SW 1271 (cell line): ENCODE results near the gene CACNA2D3.

ENCODE experiments used
- DNase-seq, 2 experiments: peaks; one replicate each; lab custom pipeline; 2025; lab: John Stamatoyannopoulos, UW

Gene CACNA2D3

GRCh38 chr3:54745843-54746242 lies 623.5 kb downstream of the CACNA2D3 start:
- no peak for DNase-seq

- no peak for DNase-seq
Observed at GRCh38 chr3:54746722-54747121, 624.4 kb downstream of the CACNA2D3 start.

GRCh38 chr3:54755756-54756155 lies 633.4 kb downstream of the CACNA2D3 start:
- DNase-seq = no peak

GRCh38 chr3:54756330-54756731 lies 634.0 kb downstream of the CACNA2D3 start:
- no peak for DNase-seq

GRCh38 chr3:54758461-54758860 lies 636.1 kb downstream of the CACNA2D3 start:
- DNase-seq = no peak

- no peak for DNase-seq
Observed at GRCh38 chr3:54759166-54759565, 636.8 kb downstream of the CACNA2D3 start.

- no peak for DNase-seq
Observed at GRCh38 chr3:54760201-54760600, 637.8 kb downstream of the CACNA2D3 start.

GRCh38 chr3:54761637-54762036 lies 639.3 kb downstream of the CACNA2D3 start:
- no peak for DNase-seq

- no peak for DNase-seq
Observed at GRCh38 chr3:54764911-54765310, 642.6 kb downstream of the CACNA2D3 start.

GRCh38 chr3:54771050-54771449 lies 648.7 kb downstream of the CACNA2D3 start:
- no peak for DNase-seq

GRCh38 chr3:54772051-54772450 lies 649.7 kb downstream of the CACNA2D3 start:
- DNase-seq = no peak

- DNase-seq = no peak
Observed at GRCh38 chr3:54772746-54773145, 650.4 kb downstream of the CACNA2D3 start.

GRCh38 chr3:54773271-54773670 lies 650.9 kb downstream of the CACNA2D3 start:
- DNase-seq = no peak

GRCh38 chr3:54776601-54777000 lies 654.2 kb downstream of the CACNA2D3 start:
- DNase-seq = no peak

- no peak for DNase-seq
Observed at GRCh38 chr3:54777141-54777540, 654.8 kb downstream of the CACNA2D3 start.

GRCh38 chr3:54780336-54780735 lies 658.0 kb downstream of the CACNA2D3 start:
- no peak for DNase-seq

- no peak for DNase-seq
Observed at GRCh38 chr3:54781728-54782127, 659.4 kb downstream of the CACNA2D3 start.

- no peak for DNase-seq
Observed at GRCh38 chr3:54783611-54784010, 661.3 kb downstream of the CACNA2D3 start.

- DNase-seq = no peak
Observed at GRCh38 chr3:54784021-54784420, 661.7 kb downstream of the CACNA2D3 start.

GRCh38 chr3:54785976-54786375 lies 663.6 kb downstream of the CACNA2D3 start:
- DNase-seq = no peak

GRCh38 chr3:54790051-54790450 lies 667.7 kb downstream of the CACNA2D3 start:
- DNase-seq = no peak

- no peak for DNase-seq
Observed at GRCh38 chr3:54791501-54792156, 669.3 kb downstream of the CACNA2D3 start.

GRCh38 chr3:54792584-54792983 lies 670.2 kb downstream of the CACNA2D3 start:
- DNase-seq = no peak

- no peak for DNase-seq
Observed at GRCh38 chr3:54793171-54793570, 670.8 kb downstream of the CACNA2D3 start.
